GM19035 (cell line): Measurements from ENCODE around the gene VPS4B.
"Not testable (repeated sequence)": the region's sequence is repeated elsewhere in the genome, so short reads cannot be mapped to it uniquely, and the experiment has no call there.

Experiments used
- ATAC-seq: cut with Tn5 transposase; IDR thresholded peaks from one replicate; pipeline ENCODE4 v1.9.1; 2021; ENCODE audit not compliant: unreplicated experiment

The VPS4B gene

DNA sequence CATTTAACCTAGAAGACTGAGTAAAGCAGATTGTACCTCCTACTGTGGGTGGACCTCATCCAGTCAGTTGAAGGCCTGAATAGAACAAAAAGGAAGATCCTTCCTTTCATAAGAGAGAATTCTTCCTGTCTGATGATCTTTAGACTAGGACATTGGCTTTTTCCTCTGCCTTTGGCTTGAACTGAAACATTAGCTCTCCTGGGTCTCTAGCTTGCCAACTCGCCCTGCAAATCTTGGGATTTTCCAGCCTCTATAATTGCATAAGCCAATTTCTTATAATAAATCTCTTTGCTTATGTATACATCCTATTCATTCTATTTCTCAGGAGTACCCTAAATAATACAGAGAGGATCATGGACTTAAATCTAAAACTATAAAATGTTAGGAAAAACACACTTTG, 49.1 kb downstream of the VPS4B start:
- no peak for ATAC-seq

DNA sequence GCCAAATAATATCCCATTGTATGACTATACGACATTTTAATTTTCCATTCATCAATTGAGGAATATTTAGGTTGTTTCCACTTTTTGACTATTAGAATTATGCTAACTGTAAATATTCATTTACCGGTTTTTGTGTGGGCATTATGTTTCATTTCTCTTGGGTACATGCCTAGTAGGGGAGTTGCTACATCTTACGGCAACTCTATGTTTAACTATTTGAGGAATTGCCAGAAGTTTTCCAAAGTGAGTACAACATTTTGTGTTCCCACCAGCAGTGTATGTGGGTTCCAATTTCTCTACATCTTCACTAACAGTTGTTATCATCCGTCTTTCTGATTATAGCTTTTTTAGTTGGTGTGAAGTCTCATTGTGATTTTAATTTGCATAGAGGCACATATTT, 53.7 kb downstream of the VPS4B start:
- ATAC-seq: no peak

DNA sequence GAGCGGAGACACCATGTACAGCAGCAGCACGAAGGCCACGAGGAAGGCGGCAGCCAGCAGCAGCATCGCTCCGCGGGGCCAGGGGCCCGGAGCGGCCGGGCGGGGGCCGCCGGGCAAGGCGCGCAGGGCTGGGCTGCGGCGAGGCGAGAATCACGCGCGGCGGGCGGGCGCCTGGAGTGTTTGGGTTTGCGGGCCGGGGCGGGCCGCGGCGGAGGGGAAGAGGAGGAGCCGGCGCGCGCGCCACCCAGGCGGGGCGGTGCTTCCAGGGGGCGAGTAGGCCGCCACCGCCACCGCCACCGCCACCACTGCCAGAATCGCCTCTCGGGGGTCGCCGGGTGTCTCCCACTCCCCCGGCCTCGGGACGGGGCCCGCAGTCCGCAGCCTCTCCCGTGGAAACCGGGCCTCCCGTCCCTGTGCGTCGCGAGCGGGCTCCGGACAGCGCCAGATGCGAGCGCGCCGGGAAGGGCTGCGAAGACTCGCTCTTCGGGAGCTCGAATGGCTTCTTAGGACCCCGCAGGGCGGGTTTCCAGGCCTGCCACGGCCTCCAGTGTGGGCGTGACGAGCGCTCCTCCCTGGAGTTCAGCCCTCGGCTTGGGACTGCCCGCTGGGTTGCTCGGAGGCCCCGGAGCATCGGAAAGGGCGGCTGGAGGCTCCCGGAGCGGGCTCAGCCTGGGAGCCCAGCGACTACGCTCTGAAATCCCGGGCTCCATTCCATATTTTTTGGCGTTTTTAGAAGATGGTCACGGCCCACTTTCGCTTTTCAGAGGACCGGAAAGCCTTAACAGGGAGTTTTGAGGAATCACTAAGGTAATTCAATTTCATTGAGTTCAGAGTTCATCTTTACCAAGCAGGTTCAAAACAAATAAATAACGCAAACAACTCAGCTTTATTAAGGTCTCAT, 55.0 kb downstream of the VPS4B start, which contains the start of gene KDSR:
Gene KDSR (minus strand): TSS at position 154 of the 901 bp plus-strand sequence. CDS start 88 bp downstream, at position 66.
- ATAC-seq: peak; percentile 88

DNA sequence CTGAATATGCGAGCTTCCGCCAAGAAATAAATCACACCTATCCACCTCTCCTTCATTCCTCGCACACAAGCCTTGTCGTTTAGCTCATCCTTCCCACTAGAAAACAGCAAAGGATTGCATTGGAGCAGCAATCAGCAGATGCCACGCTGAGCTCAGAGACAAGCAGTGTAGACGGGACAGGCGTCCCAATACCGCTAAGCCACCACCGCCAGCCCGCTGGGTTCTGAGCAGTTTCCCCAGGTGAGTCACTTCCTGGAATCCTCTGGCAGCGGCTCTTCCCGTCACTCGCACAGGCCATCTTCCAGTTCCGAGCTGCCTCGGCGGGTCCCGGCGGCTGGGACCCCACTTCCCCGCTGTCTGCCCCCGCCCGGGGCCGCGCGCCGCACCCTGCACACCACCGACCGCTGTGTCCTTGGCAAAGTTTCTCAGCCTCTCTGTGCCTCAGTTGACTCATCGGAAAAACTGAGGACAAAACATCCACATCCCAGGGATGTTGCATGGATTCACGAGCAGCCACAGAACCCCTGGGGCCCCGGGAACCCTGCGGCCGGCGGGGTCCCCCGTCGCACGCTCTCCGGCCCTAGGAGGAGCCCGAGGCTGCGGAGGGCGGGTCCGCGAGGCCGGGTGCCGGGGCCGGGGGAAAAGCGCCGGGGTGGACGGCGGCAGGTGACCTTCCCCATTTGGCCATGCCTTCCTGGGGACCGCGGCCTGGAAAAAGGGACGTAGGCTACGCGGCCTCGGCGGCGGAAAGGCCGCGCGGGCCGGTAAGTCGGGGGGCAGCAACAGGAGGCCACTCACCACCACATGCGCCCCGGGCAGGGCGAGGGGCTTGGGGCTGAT, 55.8 kb downstream of the VPS4B start:
- peak; percentile 43 for ATAC-seq

DNA sequence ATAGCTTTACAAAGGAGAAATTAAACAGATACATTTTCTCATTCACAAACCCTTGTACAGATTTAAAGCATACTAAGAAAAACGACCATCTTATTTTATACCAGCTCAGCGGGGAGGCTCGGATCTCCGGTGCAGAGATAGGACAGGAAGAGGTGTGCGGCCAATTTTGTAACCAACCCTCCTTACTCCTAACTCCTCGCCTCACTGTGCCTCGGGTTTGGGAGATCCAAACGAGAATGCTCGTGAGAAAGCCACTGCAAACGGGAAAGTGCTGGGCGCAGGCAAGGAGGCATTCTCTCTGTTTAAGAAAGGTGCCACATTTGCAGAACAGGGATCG, 56.4 kb downstream of the VPS4B start:
- ATAC-seq: no peak

DNA sequence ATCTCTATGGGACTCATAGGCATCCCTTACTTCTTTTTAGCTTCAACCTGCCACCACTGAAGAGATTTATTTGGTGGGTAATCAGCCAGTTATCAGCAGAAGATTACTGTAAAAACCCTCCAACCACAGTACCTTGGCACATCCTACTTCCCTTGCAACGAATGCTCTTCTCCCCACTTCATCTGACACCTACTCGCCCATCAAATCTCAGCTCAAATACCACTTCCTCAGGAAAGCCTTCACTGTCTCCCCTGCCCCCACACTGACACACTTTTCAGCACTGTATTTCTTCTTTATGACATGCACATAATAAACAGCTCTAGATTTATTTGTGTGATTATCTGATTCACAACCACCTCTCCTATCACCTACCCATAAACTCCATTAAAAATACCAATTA, 58.3 kb downstream of the VPS4B start:
- no peak for ATAC-seq

DNA sequence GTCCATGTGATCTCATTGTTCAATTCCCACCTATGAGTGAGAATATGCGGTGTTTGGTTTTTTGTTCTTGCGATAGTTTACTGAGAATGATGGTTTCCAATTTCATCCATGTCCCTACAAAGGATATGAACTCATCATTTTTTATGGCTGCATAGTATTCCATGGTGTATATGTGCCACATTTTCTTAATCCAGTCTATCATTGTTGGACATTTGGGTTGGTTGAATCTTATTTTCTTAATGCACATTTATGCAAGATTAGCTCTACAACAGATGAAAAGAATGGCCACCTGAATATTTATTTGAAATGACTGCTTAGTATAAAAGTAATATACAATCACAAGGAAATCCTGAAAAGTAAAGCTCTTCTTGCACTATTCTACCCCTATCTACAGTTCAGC, 58.9 kb downstream of the VPS4B start:
- ATAC-seq: not testable (repeated sequence)

DNA sequence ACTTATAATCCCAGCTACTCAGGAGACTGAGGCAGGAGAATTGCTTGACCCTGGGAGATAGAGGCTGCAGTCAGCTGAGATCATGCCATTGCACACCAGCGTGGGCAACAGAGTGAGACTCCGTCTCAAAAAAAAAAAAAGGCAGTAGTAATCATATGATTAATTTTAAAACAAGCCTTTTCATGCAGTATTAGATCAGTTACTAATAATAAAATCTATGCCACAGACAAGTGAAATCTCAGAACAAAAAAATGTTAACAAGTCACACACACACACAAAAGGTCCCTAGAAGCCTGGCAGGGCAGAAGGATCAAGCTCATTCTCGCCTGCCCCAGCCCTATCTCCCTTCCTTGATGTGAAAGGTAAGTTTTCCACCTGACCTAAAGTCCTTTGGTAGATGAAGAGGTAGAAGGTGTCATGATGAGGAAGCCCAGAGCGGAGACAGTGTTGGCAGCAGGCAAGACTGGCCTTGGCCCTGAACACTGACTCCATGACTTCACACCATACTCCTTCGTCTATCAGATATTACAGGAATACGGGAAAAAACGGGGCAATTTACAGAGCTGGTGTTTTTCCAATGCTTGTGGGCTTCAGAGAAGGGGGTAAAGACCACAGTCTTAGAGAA, 65.9 kb downstream of the VPS4B start:
- no peak for ATAC-seq

DNA sequence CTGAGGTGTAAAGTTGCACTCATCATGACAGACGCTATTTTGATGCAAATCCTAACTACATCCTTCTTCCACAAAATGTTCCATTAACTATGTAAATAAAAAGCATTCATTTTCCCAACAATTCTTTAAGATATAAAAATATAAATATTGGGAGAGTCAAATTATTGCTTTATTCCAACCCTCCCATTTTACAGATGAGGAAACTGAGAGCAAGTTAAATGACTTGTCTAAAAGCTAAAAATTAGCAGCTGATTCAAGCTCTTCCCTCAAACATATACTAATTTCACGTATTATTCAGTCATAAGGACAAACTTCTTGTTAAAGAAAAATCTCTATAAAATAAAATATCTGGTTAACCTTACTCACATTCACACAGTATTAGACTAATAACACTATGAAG, 72.0 kb downstream of the VPS4B start:
- ATAC-seq: no peak

DNA sequence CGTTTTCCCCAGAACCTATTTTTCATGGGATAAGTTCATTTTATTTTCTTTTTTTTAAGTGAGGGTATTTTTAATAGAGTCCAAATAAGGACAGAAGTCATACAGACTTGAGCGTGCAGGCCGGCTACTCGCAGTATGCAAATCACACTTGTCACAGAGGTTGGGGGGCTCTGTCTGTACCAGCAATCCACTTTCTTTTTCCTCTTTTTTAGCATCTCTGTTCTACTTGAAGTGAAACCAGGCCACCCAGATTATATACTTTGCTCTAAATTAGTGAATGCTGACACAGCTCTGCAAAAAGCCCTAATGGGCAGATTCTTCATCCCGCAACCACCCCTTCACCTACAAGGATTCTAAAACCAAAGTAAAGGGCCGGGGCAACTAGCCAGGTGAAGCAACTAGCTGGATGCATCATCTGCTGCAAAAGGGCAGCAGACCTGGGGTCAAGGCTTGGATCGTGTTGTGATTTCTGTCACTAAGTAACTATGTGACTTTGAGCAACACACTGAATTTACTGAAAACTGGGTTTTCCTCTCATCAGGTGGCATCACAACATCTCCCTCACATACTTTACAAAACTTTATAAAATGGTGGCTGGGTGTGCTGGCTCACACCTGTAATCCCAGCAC, 73.7 kb downstream of the VPS4B start:
- ATAC-seq: peak; percentile 55

DNA sequence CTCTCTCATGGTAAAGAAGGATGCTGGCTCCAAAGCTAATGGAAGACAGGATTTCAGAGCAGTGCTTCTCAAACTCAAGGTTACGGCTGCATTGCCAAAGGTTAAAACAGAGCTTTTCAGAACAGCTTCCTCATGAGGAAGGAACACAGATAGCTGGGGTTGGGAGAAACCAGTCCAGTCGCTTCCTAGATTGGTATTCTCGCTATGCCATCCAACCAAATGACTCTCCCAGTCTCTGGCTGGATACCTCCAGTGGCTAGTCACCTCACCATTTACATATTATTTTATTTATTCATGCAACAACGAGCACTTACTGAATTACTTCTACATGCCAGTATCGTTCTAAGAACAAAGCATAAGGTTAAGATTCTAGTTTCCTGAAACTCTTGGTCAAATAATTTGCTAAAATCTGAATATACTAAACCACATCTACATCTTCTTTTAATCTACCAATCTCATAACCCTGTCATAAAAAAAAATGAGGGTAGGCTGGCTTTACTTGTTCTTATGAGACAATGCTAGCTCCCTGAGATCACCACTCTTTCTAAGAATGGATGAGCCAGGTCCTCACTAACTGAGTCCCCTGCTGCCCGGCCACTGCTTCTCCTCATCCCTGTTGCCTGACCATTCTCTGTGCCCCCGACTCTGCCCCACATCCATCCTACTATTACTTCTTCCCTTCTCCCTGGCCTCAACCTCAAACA, 75.6 kb downstream of the VPS4B start:
- ATAC-seq: no peak

DNA sequence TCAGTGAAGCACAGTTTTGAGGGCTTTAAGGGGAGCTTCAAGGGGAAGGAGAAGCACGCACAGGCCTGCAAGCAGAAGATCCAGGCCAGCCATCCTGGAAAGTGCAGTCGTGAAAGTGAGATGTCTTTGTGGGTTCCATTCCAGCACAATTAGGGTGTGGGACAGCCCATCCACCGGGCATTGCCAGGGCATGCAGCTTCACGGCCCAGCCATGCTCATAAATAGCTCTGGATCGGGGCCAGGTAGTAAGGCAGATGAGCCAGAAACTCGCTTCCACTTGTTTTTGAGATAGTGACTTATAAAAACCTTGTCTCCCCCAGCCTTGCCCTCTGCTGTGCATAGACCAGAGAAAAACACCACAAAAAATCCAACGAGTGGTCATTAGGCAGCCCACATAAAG, 76.2 kb downstream of the VPS4B start:
- no peak for ATAC-seq

DNA sequence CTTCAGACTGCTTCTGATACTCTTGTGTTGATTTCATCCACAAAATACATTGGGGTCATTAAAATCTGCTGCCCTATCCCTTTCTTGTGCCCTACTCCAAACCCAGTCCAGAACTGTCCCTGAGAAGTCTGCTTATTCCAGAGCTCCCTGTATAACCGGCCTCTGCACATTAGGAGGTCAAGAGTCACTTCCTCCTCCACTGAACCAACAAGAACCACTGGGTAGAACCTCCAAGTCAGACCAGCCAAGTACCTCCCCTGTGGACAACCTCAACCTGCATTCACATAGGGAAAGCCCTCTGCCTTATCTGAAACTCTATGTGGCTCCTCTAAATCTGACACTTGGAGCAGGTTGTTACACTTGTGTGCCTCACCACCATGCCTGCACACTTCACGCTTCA, 77.4 kb downstream of the VPS4B start:
- no peak for ATAC-seq

DNA sequence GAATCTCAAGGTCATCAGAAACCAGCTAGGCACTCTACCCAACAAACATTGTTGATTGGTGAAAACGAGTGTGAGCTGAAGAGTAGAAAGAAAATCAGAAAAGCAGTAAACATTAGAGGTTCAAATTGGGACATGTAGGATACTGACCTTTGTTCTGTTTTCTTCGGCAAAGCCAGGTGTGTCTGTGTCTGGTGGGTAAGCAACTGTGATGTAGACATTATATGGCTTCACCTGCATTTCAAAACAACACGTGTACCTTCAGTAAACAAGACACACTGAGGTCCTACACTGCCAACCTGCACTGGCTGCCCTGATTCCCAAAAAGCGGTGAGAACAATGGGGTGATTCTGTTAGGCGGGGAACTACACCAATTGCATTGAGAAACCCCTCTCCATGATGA, 78.0 kb downstream of the VPS4B start:
- no peak for ATAC-seq

DNA sequence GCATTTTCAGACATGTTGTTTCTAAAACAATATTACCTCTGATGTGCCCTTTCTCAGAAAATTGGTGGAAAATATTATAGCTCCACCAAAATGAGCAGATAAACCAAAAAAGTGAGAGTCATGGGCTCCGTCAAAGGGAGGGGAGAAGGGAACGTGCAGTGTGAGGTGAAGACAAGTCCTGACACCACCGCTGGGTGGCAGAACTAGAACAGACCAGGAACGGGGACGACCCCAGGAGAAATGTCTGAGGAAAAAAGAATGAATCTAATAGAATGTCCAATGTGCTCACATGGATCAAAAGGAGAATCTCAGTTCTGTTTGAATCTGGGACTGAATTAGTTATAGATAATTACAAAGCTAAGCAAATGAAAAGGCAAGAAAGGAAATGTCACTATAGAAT, 80.1 kb downstream of the VPS4B start:
- ATAC-seq: no peak

DNA sequence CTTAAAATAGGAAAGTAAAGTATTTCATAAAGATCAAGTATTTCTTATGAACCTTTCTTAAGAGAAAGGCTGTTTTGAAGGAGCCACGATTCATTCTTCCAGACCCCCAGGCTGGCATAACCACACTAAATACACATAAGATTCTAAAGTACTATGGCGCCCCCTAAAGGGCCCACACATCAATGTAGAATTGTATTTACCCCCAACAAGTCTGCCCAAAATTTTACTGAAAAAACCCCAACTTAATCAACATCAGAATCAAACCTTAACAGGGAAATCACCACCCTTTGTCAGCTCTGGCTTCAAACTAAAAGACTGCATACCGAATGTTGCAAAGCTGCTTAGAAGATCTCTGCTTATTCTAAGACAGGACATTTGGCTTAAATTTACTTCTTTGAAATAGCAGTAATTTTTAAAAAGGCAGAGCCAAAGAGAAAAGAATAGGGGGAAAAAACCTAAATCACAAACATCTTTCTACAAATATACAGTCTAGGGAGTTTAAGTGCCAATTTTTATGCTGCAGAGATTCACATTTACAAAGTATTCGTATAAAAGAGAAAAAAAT, 82.3 kb downstream of the VPS4B start:
- ATAC-seq: no peak
